Psoas muscle (tissue), 8 donors: ENCODE results near the gene CHCHD6. TPM values are rescaled to one million over a fixed set of nuclear protein-coding genes. Genes with fewer than 3 reads are reported as not detected.

Experiments
- ATAC-seq, 4 donors: fragments of 200-7000 bp; cut with Tn5 transposase; one replicate each; pipeline ENCODE4 v1.9.1; 2020; ENCODE audit warnings: moderate library complexity in 3 of 4, mild to moderate bottlenecking in 2 of 4
- DNase-seq, 2 donors: peaks; one replicate each; pipeline ENCODE4 v3.0.0-alpha.2; 2020
- H3K27ac ChIP-seq: fragments of 200-600 bp; one replicate; pipeline ENCODE4 v1.8.0; 2022
- H3K27me3 ChIP-seq, 3 donors: fragments of 200-600 bp in 1 of 3; one replicate each; pipeline versions ENCODE4 v1.6.1 to v1.8.0; 2013 to 2022; ENCODE audit warnings: low read length in 2 of 3, mild to moderate bottlenecking in 2 of 3, moderate library complexity in 1 of 3; ENCODE audit not compliant: insufficient read depth in 3 of 3
- H3K36me3 ChIP-seq, 2 donors: fragments of 200-600 bp in 1 of 2; one replicate each; pipeline versions ENCODE4 v1.6.1 to v1.8.0; 2013 to 2022; ENCODE audit warnings: low read depth in 1 of 2, mild to moderate bottlenecking in 1 of 2, moderate library complexity in 1 of 2; ENCODE audit not compliant: insufficient read depth in 1 of 2
- H3K4me1 ChIP-seq: fragments of 200-600 bp; one replicate; pipeline ENCODE4 v1.8.0; 2022
- H3K4me3 ChIP-seq: fragments of 200-600 bp; one replicate; pipeline ENCODE4 v1.8.0; 2022; ENCODE audit warnings: mild to moderate bottlenecking
- H3K9me3 ChIP-seq: fragments of 200-600 bp; one replicate; pipeline ENCODE4 v1.8.0; 2022
- CTCF ChIP-seq: fragments of 200-600 bp; IDR thresholded peaks from one replicate; pipeline ENCODE4 v1.8.0; 2022; ENCODE audit warnings: antibody characterized with exemption
- WGBS, 3 donors: extraction: QIAGEN DNeasy Blood & Tissue Kit; methylation state at CpG; one replicate each; pipeline versions ENCODE4 v1.1.6 to v1.1.7; 2013; 5-methylcytosine and 5-hydroxymethylcytosine counted together
- intact Hi-C, 2 donors: fragments of 100-400 bp; cut with DNase I; formaldehyde crosslinking; loops; one replicate each; pipeline versions ENCODE4 v1.11.0 to v1.14.2; 2022
- polyA plus RNA-seq, 3 donors: library from polyadenylated mRNA; stranded (reverse); fragments of 200-250 nt; gene quantifications; one replicate each; pipeline ENCODE4 v1.2.3, GENCODE V29; 2013
- total RNA-seq, 4 donors: library from RNA; stranded (reverse); fragmentation: NEBNext Ultra II Directional in 2 of 4; extraction: Animal tissue kit (Norgen Biotek cat#: 25700) in 2 of 4; gene quantifications; one replicate each; pipeline versions ENCODE4 v1.2.1 to v1.2.4, GENCODE V29; 2021 to 2023
- donor health status: healthy with polysubstance abuse.
- donor health status: DM: no; HTN: no; CAD: no; lungs with moderate emphysema.
- donor health status: Bipolar disorder and iron deficiency.
- donor health status: healthy.
- donor health status: DM: yes; HTN: yes; CAD: no.
- donor health status: DM: no; HTN: no; CAD: no.
- donor health status: DM: no; HTN: no; CAD: no.
- donor health status: DM: yes; HTN: yes; CAD: no.

The CHCHD6 gene
- total and polyA plus RNA-seq, 7 donors: 2.4 to 13.8 (median 3.5) TPM

- Histone ChIP-seq H3K9me3 (no peaks in the 10 kb centered on the region), H3K4me3 (no peak overlapping the region), H3K27ac (peak overlapping the region; percentile 36), H3K36me3 (no peaks in the 10 kb centered on the region), H3K4me1 (peaks cover 10% of the 10 kb centered on the region), H3K27me3 (no peaks in the 10 kb centered on the region)
- TF ChIP-seq CTCF: no peak
- 61 to 81% (median 66%) methylated on average over 16 of the region's 16 CpGs for WGBS, 3 donors
- DNase-seq (no peak), ATAC-seq (peak; percentile 72 to 91 (median 88))
- intact Hi-C loops: no loop called here
Observed at GRCh38 chr3:126859415-126860246, 155.6 kb downstream of the CHCHD6 start.

- no peak for ATAC-seq
- Histone ChIP-seq H3K4me1 (peaks cover 17% of the 10 kb centered on the region), H3K36me3 (no peaks in the 10 kb centered on the region), H3K4me3 (no peak overlapping the region), H3K9me3 (no peaks in the 10 kb centered on the region), H3K27me3 (no peaks in the 10 kb centered on the region), H3K27ac (no peak overlapping the region)
- WGBS, 3 donors: 49 to 97% (median 61%) methylated on average over 1 of the region's 1 CpG
- no peak for DNase-seq
- intact Hi-C loops: no loop called here
- no peak for TF ChIP-seq CTCF
Observed at GRCh38 chr3:126865736-126866135, 161.7 kb downstream of the CHCHD6 start.

GRCh38 chr3:126866175-126866759 lies 162.2 kb downstream of the CHCHD6 start:
- no peak overlapping the region for H3K4me3 ChIP-seq
- ATAC-seq: peak; percentile 62 to 91 (median 78)
- no peaks in the 10 kb centered on the region for H3K27me3 ChIP-seq
- no peak for TF ChIP-seq CTCF
- H3K36me3 ChIP-seq: no peaks in the 10 kb centered on the region
- H3K4me1 ChIP-seq: peaks cover 17% of the 10 kb centered on the region
- H3K27ac ChIP-seq: no peak overlapping the region
- intact Hi-C loops: no loop called here
- 52 to 81% (median 56%) methylated on average over 3 of the region's 3 CpGs for WGBS, 3 donors
- H3K9me3 ChIP-seq: no peaks in the 10 kb centered on the region
- DNase-seq: no peak

GRCh38 chr3:126867190-126867862 lies 163.3 kb downstream of the CHCHD6 start:
- peaks cover 17% of the 10 kb centered on the region for H3K4me1 ChIP-seq
- no peak for DNase-seq
- no peaks in the 10 kb centered on the region for H3K27me3 ChIP-seq
- TF ChIP-seq CTCF: no peak
- WGBS, 3 donors: 32 to 56% (median 38%) methylated on average over 4 of the region's 4 CpGs
- H3K9me3 ChIP-seq: no peaks in the 10 kb centered on the region
- no peak overlapping the region for H3K4me3 ChIP-seq
- peak in 2 of 4 donors; percentile 19 to 23 for ATAC-seq
- intact Hi-C loops: no loop called here
- no peak overlapping the region for H3K27ac ChIP-seq
- no peaks in the 10 kb centered on the region for H3K36me3 ChIP-seq
